K562 (cell line): ENCODE results near the gene ALPK1. TPM values are rescaled to one million over a fixed set of nuclear protein-coding genes. Genes with fewer than 3 reads are reported as not detected.

ENCODE experiments used
- ATAC-seq: fragments of 200-7000 bp; cut with Tn5 transposase; 3 replicates; pipeline ENCODE4 v1.9.1; 2020; ENCODE audit warnings: moderate library complexity
- BruUV-seq: library from RNA; stranded (reverse); fragments of 400-500 nt; replicated peaks from 2 replicates; lab custom pipeline; 2021; lab: Mats Ljungman, UMichigan
- CTCF ChIA-PET: fragments of 300-600 bp; formaldehyde crosslinking; extraction: SDS; loops from one replicate; lab custom pipeline; 2021; ENCODE audit warnings: low intra/inter-chr PET ratio; lab: Yijun Ruan, JAX
- POLR2A ChIA-PET: fragments of 300-600, 350-650 bp; sonication (Branson Sonifier 250); formaldehyde crosslinking; extraction: SDS; loops from one replicate; lab custom pipeline; 2021; ENCODE audit warnings: antibody characterized with exemption, inconsistent platforms; lab: Yijun Ruan, JAX
- DNase-seq, 4 experiments: peaks; one replicate each; pipeline versions ENCODE4 v3.0.0 to v3.0.0-alpha.2; 2011 to 2018; ENCODE audit warnings: low spot score in 3 of 4, mixed read lengths in 3 of 4; ENCODE audit errors: extremely low read depth in 1 of 4
- FAIRE-seq: peaks from 2 replicates; lab custom pipeline; 2011; peaks lifted over from hg19 to GRCh38; lab: Jason Lieb, UNC
- H2AFZ ChIP-seq: 2 replicates; pipeline ENCODE4 v1.6.0; 2011; ENCODE audit warnings: low read depth, low read length, control low read depth, inconsistent platforms
- H3K27ac ChIP-seq: fragments of 200-600 bp; 3 replicates; pipeline ENCODE4 v1.8.0; 2011; ENCODE audit warnings: low read depth, mild to moderate bottlenecking, control low read depth, inconsistent platforms, low read length, moderate library complexity, mixed read lengths; ENCODE audit errors: extremely low read depth
- H3K27me3 ChIP-seq, 2 experiments: fragments of 300-600 bp in 1 of 2; 2 replicates in 1 of 2; 3 replicates in 1 of 2; pipeline versions ENCODE4 v1.6.0 to v1.8.0; 2011; ENCODE audit warnings: inconsistent platforms in 2 of 2, low read length in 2 of 2, mild to moderate bottlenecking in 1 of 2, mixed read lengths in 1 of 2, moderate library complexity in 1 of 2; ENCODE audit not compliant: control insufficient read depth in 2 of 2, insufficient read depth in 2 of 2
- H3K36me3 ChIP-seq: fragments of 300-600 bp; 3 replicates; pipeline ENCODE4 v1.8.0; 2011; ENCODE audit warnings: mild to moderate bottlenecking, low read length, inconsistent platforms; ENCODE audit not compliant: control insufficient read depth, insufficient read depth
- H3K4me1 ChIP-seq, 2 experiments: fragments of 200-600 bp in 1 of 2; replicated peaks in 1 of 2; 2 replicates in 1 of 2; 3 replicates in 1 of 2; pipeline versions ENCODE4 v1.5.1 to v1.8.0; 2011; ENCODE audit warnings: inconsistent platforms in 2 of 2, low read length in 2 of 2, mild to moderate bottlenecking in 1 of 2, mixed read lengths in 1 of 2, moderate library complexity in 1 of 2; ENCODE audit not compliant: control insufficient read depth in 2 of 2, insufficient read depth in 2 of 2
- H3K4me2 ChIP-seq: 2 replicates; pipeline ENCODE4 v1.6.1; 2011; ENCODE audit warnings: low read length, control low read depth, inconsistent platforms, mixed read lengths; ENCODE audit not compliant: insufficient read depth
- H3K4me3 ChIP-seq: fragments of 200-600 bp; sonication (generic), shearing (Covaris generic); 2 replicates; pipeline ENCODE4 v1.5.1; 2016; ENCODE audit warnings: control low read depth, inconsistent platforms
- H3K79me2 ChIP-seq: fragments of 200-600 bp; 3 replicates; pipeline ENCODE4 v1.8.0; 2011; ENCODE audit warnings: low read length, inconsistent platforms; ENCODE audit not compliant: control insufficient read depth, insufficient read depth
- H3K9ac ChIP-seq, 2 experiments: 2 replicates each; pipeline versions ENCODE4 v1.6.0 to v1.6.1; 2011; ENCODE audit warnings: low read depth in 2 of 2, low read length in 2 of 2, control low read depth in 1 of 2, inconsistent platforms in 1 of 2, mild to moderate bottlenecking in 1 of 2, mixed read lengths in 1 of 2; ENCODE audit not compliant: insufficient read depth in 1 of 2
- H3K9me1 ChIP-seq: one replicate; pipeline ENCODE4 v1.6.0; 2011; ENCODE audit warnings: inconsistent platforms, mild to moderate bottlenecking, low read length, moderate library complexity; ENCODE audit not compliant: control insufficient read depth, insufficient read depth
- H3K9me3 ChIP-seq: replicated peaks from 2 replicates; pipeline ENCODE4 v1.5.1; 2011; ENCODE audit warnings: low read depth, low read length, inconsistent platforms; ENCODE audit not compliant: control insufficient read depth, insufficient read depth
- H4K20me1 ChIP-seq: replicated peaks from 2 replicates; pipeline ENCODE4 v1.6.1; 2011; ENCODE audit warnings: low read length, inconsistent platforms, mixed read lengths; ENCODE audit not compliant: control insufficient read depth, insufficient read depth
- CEBPG ChIP-seq, 3 experiments: fragments of 200-800 bp in 1 of 3; sonication (Bioruptor generic) in 1 of 3; sonication (generic) in 1 of 3; formaldehyde crosslinking in 1 of 3; IDR thresholded peaks in 2 of 3; conservative IDR thresholded peaks in 1 of 3; 2 replicates each; pipeline versions ENCODE4 v1.6.1 to v1.8.0; 2016 to 2022; ENCODE audit warnings: missing compliant biosample characterization in 2 of 3, missing genetic modification characterization in 2 of 3, mild to moderate bottlenecking in 1 of 3, missing genetic modification reagents in 1 of 3
- HEY1 ChIP-seq: fragments of 250-450 bp; sonication (Bioruptor Pico); IDR thresholded peaks from 2 replicates; pipeline ENCODE4 v1.5.0; 2020; ENCODE audit warnings: mild to moderate bottlenecking, moderate library complexity, borderline replicate concordance
- MAFK ChIP-seq: IDR thresholded peaks from 2 replicates; pipeline ENCODE4 v1.6.1; 2011; ENCODE audit warnings: low read length, improper control_type of control experiment
- RAD21 ChIP-seq, 2 experiments: fragments of 250-450 bp in 1 of 2; fragments of 450-650 bp in 1 of 2; sonication (Bioruptor Pico) in 1 of 2; formaldehyde crosslinking in 1 of 2; IDR thresholded peaks in 1 of 2; conservative IDR thresholded peaks in 1 of 2; 2 replicates each; pipeline versions ENCODE4 v1.4.0 to v1.8.0; 2020 to 2022; ENCODE audit warnings: mild to moderate bottlenecking in 2 of 2, moderate library complexity in 1 of 2
- WGBS: fragments of 100-300 bp; shearing (Covaris generic); methylation state at CpG from one replicate; pipeline ENCODE4 v1.1.6; 2016; ENCODE audit warnings: low coverage, mixed read lengths; ENCODE audit not compliant: insufficient coverage; ENCODE audit errors: missing lambda C conversion rate; 5-methylcytosine and 5-hydroxymethylcytosine counted together
- in situ Hi-C: fragments of 300-500 bp; cut with MboI; formaldehyde crosslinking; loops from 4 replicates; pipeline ENCODE4 v1.15.0; 2018; ENCODE audit warnings: inconsistent platforms, mixed read lengths
- intact Hi-C: fragments of 100-400 bp; cut with micrococcal nuclease; formaldehyde crosslinking; loops from 2 replicates; pipeline ENCODE4 v1.14.2; 2022
- polyA plus RNA-seq, 8 experiments: library from polyadenylated mRNA; depleted of rRNA in 4 of 8; stranded (reverse) in 5 of 8; unstranded in 3 of 8; fragments of >200 nt; fragmentation: Nextera tagmentation in 2 of 8; fragmentation: Illumina TruSeq in 1 of 8; extraction: Ambion mirVana in 2 of 8; extraction: Trizol in 1 of 8; gene quantifications; 2 replicates each; pipeline versions ENCODE4 v1.2.1 to v1.2.3, GENCODE V29; 2011 to 2014; ENCODE audit warnings: inconsistent platforms in 1 of 8, missing spikeins in 1 of 8
- total RNA-seq, 7 experiments: library from RNA; depleted of rRNA in 6 of 7; stranded (reverse); fragments of >200 nt in 6 of 7; fragmentation: Illumina TruSeq in 2 of 7; extraction: Trizol in 2 of 7; gene quantifications; 2 replicates each; pipeline versions ENCODE4 v1.2.1 to v1.2.3, GENCODE V29; 2011 to 2021; ENCODE audit warnings: low replicate concordance in 1 of 7
- TF ChIP-seq, protein P1 (sequence below), 2 experiments: fragments of 450-650 bp; formaldehyde crosslinking in 1 of 2; IDR thresholded peaks; 2 replicates each; pipeline versions ENCODE4 v1.4.0 to v1.6.1; 2014 to 2020; ENCODE audit warnings: mild to moderate bottlenecking in 2 of 2, borderline replicate concordance in 1 of 2, low read depth in 1 of 2
- TF ChIP-seq, protein P2 (sequence below), 3 experiments: IDR thresholded peaks in 2 of 3; conservative IDR thresholded peaks in 1 of 3; 2 replicates each; pipeline ENCODE4 v1.5.1; 2011 to 2012; ENCODE audit warnings: low read length in 3 of 3, mild to moderate bottlenecking in 3 of 3, control low read depth in 2 of 3, improper control_type of control experiment in 1 of 3, inconsistent platforms in 1 of 3, low read depth in 1 of 3, mixed read lengths in 1 of 3, moderate library complexity in 1 of 3; ENCODE audit not compliant: insufficient read depth in 2 of 3

ALPK1 gene
- total and polyA plus RNA-seq, 9 of the 15 experiments (the other 6 are each of a cell fraction or from before 2014, with no cell fraction given) = 2.3 to 6.9 (median 4.6) TPM

DNA sequence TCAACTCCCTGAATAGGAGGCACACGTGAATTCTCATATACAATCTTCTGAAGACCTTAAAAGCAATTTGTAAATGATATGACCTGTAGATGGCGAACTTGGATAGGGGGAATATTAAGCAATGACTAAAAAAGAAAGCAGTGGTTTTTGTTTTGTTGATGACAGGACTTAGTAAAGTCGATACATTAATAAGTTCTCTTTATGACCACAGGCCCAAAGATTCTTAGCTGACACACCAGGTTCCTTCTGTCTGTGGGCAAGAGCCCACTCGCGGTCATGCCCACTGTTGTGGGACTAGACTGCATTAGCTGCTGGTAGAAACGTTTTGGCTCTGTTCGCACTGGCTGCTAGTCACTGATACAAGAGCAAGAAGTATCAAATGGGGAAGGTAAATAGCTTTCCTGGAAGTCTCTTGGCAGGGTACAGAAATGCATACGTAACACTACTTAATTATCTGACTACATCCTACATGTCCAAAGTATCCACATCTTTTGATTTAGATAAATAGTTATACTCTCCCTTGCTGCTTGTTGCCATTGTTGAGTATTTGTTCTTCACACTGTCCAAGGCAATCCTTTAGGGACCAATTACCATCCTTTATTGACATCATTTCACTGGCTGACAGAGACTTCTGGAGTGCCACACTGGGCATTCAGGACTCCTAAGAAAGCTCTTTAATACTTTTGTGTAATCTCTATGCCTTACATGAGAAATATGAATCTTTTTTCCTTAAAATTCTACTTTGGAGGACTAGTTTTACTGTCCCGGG lies 31.0 kb downstream of the ALPK1 start:
- Histone ChIP-seq H3K27me3 (no peaks in the 10 kb centered on the region), H3K4me1 (no peaks in the 10 kb centered on the region), H3K9me3 (no peaks in the 10 kb centered on the region), H3K4me3 (no peak overlapping the region), H3K27ac (no peak overlapping the region), H3K9ac (no peak overlapping the region), H3K9me1 (no peaks in the 10 kb centered on the region), H3K79me2 (no peaks in the 10 kb centered on the region), H2AFZ (no peak overlapping the region), H3K36me3 (no peaks in the 10 kb centered on the region), H4K20me1 (no peaks in the 10 kb centered on the region), H3K4me2 (no peak overlapping the region)
- DNase-seq (peak in 2 of 4 experiments; percentile 8 to 37), FAIRE-seq (no peak), ATAC-seq (peak; percentile 54; the same call in 2 of the 3 replicates)
- POLR2A ChIA-PET = no interaction called here
- no TSS peak for BruUV-seq
- CTCF ChIA-PET = interaction anchor here (0.8 to 1.3 kb wide), 2 partner anchors 196 to 276 kb away, joined by 6 to 9 read pairs; no protein-coding TSS in a partner anchor
- in situ Hi-C loops (loop anchor here (25.0 kb wide), 1 partner anchor 434 kb away; no protein-coding TSS in a partner anchor), intact Hi-C loops (loop anchor here (1.0 to 10.0 kb wide), 4 partner anchors 195 to 434 kb away; no protein-coding TSS in a partner anchor)
- WGBS = 22% methylated on average over 9 of the region's 9 CpGs
- TF ChIP-seq MAFK = no peak
- no peak for TF ChIP-seq CEBPG (CRISPR knock-in tag; IDR thresholded peaks at IDR 0.05)
- peak in 1 of 2 experiments; percentile 36; a peak in 1 of 4 replicates for TF ChIP-seq CEBPG (tag; conservative IDR thresholded peaks at IDR 0.05 in 1 of 2, IDR thresholded peaks at IDR 0.05 in 1 of 2)
- TF ChIP-seq HEY1 (CRISPR knock-in tag) = no peak
- TF ChIP-seq, protein P1, sequence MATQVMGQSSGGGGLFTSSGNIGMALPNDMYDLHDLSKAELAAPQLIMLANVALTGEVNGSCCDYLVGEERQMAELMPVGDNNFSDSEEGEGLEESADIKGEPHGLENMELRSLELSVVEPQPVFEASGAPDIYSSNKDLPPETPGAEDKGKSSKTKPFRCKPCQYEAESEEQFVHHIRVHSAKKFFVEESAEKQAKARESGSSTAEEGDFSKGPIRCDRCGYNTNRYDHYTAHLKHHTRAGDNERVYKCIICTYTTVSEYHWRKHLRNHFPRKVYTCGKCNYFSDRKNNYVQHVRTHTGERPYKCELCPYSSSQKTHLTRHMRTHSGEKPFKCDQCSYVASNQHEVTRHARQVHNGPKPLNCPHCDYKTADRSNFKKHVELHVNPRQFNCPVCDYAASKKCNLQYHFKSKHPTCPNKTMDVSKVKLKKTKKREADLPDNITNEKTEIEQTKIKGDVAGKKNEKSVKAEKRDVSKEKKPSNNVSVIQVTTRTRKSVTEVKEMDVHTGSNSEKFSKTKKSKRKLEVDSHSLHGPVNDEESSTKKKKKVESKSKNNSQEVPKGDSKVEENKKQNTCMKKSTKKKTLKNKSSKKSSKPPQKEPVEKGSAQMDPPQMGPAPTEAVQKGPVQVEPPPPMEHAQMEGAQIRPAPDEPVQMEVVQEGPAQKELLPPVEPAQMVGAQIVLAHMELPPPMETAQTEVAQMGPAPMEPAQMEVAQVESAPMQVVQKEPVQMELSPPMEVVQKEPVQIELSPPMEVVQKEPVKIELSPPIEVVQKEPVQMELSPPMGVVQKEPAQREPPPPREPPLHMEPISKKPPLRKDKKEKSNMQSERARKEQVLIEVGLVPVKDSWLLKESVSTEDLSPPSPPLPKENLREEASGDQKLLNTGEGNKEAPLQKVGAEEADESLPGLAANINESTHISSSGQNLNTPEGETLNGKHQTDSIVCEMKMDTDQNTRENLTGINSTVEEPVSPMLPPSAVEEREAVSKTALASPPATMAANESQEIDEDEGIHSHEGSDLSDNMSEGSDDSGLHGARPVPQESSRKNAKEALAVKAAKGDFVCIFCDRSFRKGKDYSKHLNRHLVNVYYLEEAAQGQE (IDR thresholded peaks at IDR 0.05; ENCODE audit: borderline replicate concordance) = 0 out of 2 replicates have a peak, but pooled peaks have one; percentile 5
- TF ChIP-seq, protein P1 (CRISPR knock-in tag; IDR thresholded peaks at IDR 0.05; ENCODE audit: low read depth) = no peak
- TF ChIP-seq, protein P2, sequence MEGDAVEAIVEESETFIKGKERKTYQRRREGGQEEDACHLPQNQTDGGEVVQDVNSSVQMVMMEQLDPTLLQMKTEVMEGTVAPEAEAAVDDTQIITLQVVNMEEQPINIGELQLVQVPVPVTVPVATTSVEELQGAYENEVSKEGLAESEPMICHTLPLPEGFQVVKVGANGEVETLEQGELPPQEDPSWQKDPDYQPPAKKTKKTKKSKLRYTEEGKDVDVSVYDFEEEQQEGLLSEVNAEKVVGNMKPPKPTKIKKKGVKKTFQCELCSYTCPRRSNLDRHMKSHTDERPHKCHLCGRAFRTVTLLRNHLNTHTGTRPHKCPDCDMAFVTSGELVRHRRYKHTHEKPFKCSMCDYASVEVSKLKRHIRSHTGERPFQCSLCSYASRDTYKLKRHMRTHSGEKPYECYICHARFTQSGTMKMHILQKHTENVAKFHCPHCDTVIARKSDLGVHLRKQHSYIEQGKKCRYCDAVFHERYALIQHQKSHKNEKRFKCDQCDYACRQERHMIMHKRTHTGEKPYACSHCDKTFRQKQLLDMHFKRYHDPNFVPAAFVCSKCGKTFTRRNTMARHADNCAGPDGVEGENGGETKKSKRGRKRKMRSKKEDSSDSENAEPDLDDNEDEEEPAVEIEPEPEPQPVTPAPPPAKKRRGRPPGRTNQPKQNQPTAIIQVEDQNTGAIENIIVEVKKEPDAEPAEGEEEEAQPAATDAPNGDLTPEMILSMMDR (IDR thresholded peaks at IDR 0.05 in 2 of 3, conservative IDR thresholded peaks at IDR 0.05 in 1 of 3; ENCODE audit: insufficient read depth in 2 of 3, low read depth in 1 of 3, low read length in 3 of 3) = peak; percentile 24 to 62 (median 34); a peak in 3 of 6 replicates
- TF ChIP-seq RAD21 (CRISPR knock-in tag; conservative IDR thresholded peaks at IDR 0.05 in 1 of 2, IDR thresholded peaks at IDR 0.05 in 1 of 2) = peak; percentile 44 to 51
